ENCODE results near the gene TMED1. TPM values are rescaled to one million over a fixed set of nuclear protein-coding genes. Genes with fewer than 3 reads are reported as not detected.

TMED1 gene
- total and polyA plus RNA-seq, 9 of the 15 experiments (the other 6 are each of a cell fraction or from before 2014, with no cell fraction given) = 0.86 to 30.2 (median 23.5) TPM

DNA sequence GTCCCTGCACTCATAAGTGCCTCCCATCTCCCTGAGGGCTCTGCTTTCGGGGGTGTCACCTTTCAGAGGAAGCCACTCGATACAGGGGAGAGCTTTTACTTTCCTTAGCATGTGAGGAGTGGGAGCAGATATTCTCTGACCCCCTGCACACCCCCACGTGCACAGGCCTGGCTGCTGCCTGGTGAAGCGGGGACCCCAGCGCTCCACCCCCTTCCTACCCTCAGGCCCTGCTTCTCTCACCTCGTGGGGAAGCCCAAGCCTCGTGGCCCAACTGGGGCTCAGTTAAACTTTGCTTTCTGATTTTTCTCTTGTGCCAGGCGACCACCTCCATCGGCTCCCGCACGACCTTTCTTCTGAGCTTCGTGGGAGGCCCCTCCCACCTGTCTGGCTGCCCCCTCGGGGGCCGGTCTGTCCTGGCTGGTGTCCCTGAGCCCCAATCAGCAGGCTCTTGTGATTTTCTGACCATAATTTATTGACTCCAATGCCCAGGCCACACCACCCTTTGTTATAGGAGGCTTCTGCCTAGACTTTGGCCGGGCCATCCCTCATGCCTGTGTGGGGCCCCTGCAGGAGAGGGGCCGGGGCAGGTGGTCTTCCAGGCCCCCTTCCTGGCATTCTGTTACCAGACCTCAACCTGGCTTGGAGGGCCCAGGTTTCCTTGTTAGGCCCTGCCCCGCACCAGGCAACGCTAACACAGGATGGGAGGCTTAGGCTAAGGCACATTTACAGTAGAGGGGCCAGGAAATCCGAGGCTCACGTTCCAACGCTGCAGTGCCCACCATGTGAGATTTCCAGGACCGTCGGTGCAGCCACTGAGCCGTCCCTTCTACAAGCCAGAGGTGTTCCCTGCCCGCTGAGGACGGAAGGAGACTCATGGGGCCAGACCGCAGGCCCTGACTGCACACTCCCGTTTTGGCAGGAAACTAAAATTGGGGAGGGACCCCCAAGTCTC lies 3.7 kb downstream of the TMED1 start:
- H3K27ac ChIP-seq (ENCODE audit: extremely low read depth, low read depth, low read length) = no peak overlapping the region
- CTCF ChIA-PET (ENCODE audit: low intra/inter-chr PET ratio) = no interaction called here
- in situ Hi-C loops (cut with MboI) (no loop called here), intact Hi-C loops (cut with micrococcal nuclease) (no loop called here)
- H3K4me2 ChIP-seq (ENCODE audit: insufficient read depth, low read length) = no peak overlapping the region
- peaks cover 7% of the 10 kb centered on the region; the same call in 1 of the 2 replicates for H4K20me1 ChIP-seq (replicated peaks; ENCODE audit: control insufficient read depth, insufficient read depth, low read length)
- H3K9me3 ChIP-seq (replicated peaks; ENCODE audit: control insufficient read depth, insufficient read depth, low read depth, low read length) = peaks cover 8% of the 10 kb centered on the region
- WGBS (ENCODE audit: insufficient coverage, low coverage, missing lambda C conversion rate) = 88% methylated on average over 26 of the region's 28 CpGs
- POLR2A ChIA-PET = interaction anchor here (7.4 kb wide), 1 partner anchor 10 kb away, joined by 58 read pairs; no protein-coding TSS in a partner anchor
- H3K4me3 ChIP-seq = no peak overlapping the region
- H3K36me3 ChIP-seq (ENCODE audit: control insufficient read depth, insufficient read depth, low read length) = peaks cover 65% of the 10 kb centered on the region; the same call in 2 of the 3 replicates
- DNase-seq (ENCODE audit: extremely low read depth in 1 of 4, low spot score in 3 of 4) (no peak), ATAC-seq (no peak), FAIRE-seq (no peak)
- no peaks in the 10 kb centered on the region for H3K9me1 ChIP-seq (ENCODE audit: control insufficient read depth, insufficient read depth, low read length)
- H2AFZ ChIP-seq (ENCODE audit: low read depth, low read length) = no peak overlapping the region
- peaks cover 7% of the 10 kb centered on the region; the same call in 2 of the 3 replicates for H3K79me2 ChIP-seq (ENCODE audit: control insufficient read depth, insufficient read depth, low read length)
- H3K9ac ChIP-seq (ENCODE audit: insufficient read depth in 1 of 2, low read depth in 2 of 2, low read length in 2 of 2) = peak overlapping the region in 1 of 2 experiments; percentile 0; a peak in 1 of 4 replicates
- no TSS peak for BruUV-seq (replicated peaks)
- no peaks in the 10 kb centered on the region for H3K27me3 ChIP-seq (ENCODE audit: control insufficient read depth in 2 of 2, insufficient read depth in 2 of 2, low read length in 2 of 2)
- peaks cover 12 to 63% of the 10 kb centered on the region in 2 experiments; a peak in 4 of 5 replicates for H3K4me1 ChIP-seq (replicated peaks in 1 of 2; ENCODE audit: control insufficient read depth in 2 of 2, insufficient read depth in 2 of 2, low read length in 2 of 2)
- no peak for TF ChIP-seq ARID4B (CRISPR knock-in tag; IDR thresholded peaks at IDR 0.05)
- no peak for TF ChIP-seq IRF9 (tag; IDR thresholded peaks at IDR 0.05)
- TF ChIP-seq ETV1 (tag; conservative IDR thresholded peaks at IDR 0.05; ENCODE audit: low read depth) = no peak
- 0 out of 2 replicates have a peak, but pooled peaks have one; percentile 24 for TF ChIP-seq MYNN (IDR thresholded peaks at IDR 0.05)
- TF ChIP-seq MYNN (CRISPR knock-in tag; IDR thresholded peaks at IDR 0.05) = no peak
- no peak for TF ChIP-seq NR2F6 (CRISPR knock-in tag; IDR thresholded peaks at IDR 0.05)
- no peak for TF ChIP-seq ZBTB1 (CRISPR knock-in tag; IDR thresholded peaks at IDR 0.05; ENCODE audit: borderline replicate concordance, low read depth)
- TF ChIP-seq IRF1 (CRISPR knock-in tag; IDR thresholded peaks at IDR 0.05; ENCODE audit: borderline replicate concordance) = no peak
- TF ChIP-seq ZNF395 (CRISPR knock-in tag; IDR thresholded peaks at IDR 0.05) = no peak
- TF ChIP-seq POLR2G (IDR thresholded peaks at IDR 0.05; ENCODE audit: low read depth, low read length) = peak; percentile 54; the same call in 1 of the 2 replicates
- no peak for TF ChIP-seq TFAP4 (CRISPR knock-in tag; IDR thresholded peaks at IDR 0.05; ENCODE audit: borderline replicate concordance)

Measured in K562 (cell line).